ENCODE data around the gene ADGRG3.
A peak's percentile ranks its signal among the peaks of the same experiment; 100 is the strongest.

The ADGRG3 gene

DNA sequence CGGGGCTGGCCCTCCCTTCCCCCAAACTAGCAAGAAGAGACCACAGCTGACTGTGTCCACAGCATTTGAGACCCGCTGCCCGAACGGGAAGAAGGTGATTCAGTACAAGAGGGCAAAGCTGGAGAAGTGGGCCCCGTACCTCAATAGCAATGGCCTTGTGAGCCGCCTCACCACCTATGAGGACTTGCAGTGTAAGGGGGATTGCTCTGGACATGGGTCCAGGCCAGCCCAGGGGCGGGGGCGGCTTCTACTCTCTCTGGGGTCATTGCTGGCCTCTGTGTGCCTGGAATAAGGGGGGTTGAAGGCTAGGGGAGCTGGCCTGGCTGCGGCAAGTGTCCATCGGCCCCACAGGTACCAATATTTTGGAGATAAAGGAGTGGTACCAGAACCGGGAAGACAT lies 54.5 kb downstream of the ADGRG3 start:
- H3K4me3 ChIP-seq (replicated peaks in 1 of 2; ENCODE audit: low read depth in 2 of 2, low read length in 2 of 2), result no peak overlapping the region
- DNase-seq (ENCODE audit: low read depth in 2 of 2), result no peak
- TF ChIP-seq, protein P1, sequence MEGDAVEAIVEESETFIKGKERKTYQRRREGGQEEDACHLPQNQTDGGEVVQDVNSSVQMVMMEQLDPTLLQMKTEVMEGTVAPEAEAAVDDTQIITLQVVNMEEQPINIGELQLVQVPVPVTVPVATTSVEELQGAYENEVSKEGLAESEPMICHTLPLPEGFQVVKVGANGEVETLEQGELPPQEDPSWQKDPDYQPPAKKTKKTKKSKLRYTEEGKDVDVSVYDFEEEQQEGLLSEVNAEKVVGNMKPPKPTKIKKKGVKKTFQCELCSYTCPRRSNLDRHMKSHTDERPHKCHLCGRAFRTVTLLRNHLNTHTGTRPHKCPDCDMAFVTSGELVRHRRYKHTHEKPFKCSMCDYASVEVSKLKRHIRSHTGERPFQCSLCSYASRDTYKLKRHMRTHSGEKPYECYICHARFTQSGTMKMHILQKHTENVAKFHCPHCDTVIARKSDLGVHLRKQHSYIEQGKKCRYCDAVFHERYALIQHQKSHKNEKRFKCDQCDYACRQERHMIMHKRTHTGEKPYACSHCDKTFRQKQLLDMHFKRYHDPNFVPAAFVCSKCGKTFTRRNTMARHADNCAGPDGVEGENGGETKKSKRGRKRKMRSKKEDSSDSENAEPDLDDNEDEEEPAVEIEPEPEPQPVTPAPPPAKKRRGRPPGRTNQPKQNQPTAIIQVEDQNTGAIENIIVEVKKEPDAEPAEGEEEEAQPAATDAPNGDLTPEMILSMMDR (IDR thresholded peaks at IDR 0.05; ENCODE audit: low read depth, low read length), result no peak

GRCh38 chr16:57723170-57723569 lies 55.1 kb downstream of the ADGRG3 start:
- no peak overlapping the region for H3K4me3 ChIP-seq (replicated peaks in 1 of 2; ENCODE audit: low read depth in 2 of 2, low read length in 2 of 2)
- TF ChIP-seq, protein P1 (IDR thresholded peaks at IDR 0.05; ENCODE audit: low read depth, low read length), result peak; percentile 43

DNA sequence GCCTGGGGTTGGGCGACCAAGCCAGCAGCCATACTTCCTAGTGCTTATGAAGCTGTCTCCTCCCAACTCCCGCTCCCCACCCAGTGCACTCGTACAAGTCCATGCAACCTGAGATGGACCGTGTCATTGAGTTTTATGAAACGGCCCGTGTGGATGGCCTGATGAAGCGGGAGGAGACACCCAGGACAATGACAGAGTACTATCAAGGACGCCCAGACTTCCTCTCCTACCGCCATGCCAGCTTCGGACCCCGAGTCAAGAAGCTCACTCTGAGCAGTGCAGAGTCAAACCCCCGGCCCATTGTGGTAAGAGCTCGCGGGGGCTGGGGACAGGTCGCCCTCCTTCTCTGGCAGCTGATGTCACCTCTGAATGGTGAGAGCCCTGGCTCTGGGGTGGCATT lies 56.4 kb downstream of the ADGRG3 start:
- DNase-seq (ENCODE audit: low read depth in 2 of 2), result no peak
- no peak overlapping the region for H3K4me3 ChIP-seq (replicated peaks in 1 of 2; ENCODE audit: low read depth in 2 of 2, low read length in 2 of 2)
- TF ChIP-seq, protein P1 (IDR thresholded peaks at IDR 0.05; ENCODE audit: low read depth, low read length), result no peak

More at GRCh38 chr16:57723170-57723569, 55.1 kb downstream of the ADGRG3 start:
- DNase-seq (ENCODE audit: low read depth in 2 of 2), result peak; percentile 13 to 49

GRCh38 chr16:57725151-57725550 lies 57.0 kb downstream of the ADGRG3 start:
- no peak for DNase-seq (ENCODE audit: low read depth in 2 of 2)
- TF ChIP-seq, protein P1 (IDR thresholded peaks at IDR 0.05; ENCODE audit: low read depth, low read length), result no peak
- H3K4me3 ChIP-seq (replicated peaks in 1 of 2; ENCODE audit: low read depth in 2 of 2, low read length in 2 of 2), result no peak overlapping the region

GRCh38 chr16:57725554-57725953 lies 57.4 kb downstream of the ADGRG3 start:
- TF ChIP-seq, protein P1 (IDR thresholded peaks at IDR 0.05; ENCODE audit: low read depth, low read length), result no peak
- no peak overlapping the region for H3K4me3 ChIP-seq (replicated peaks in 1 of 2; ENCODE audit: low read depth in 2 of 2, low read length in 2 of 2)
- peak in 1 of 2 donors; percentile 17 for DNase-seq (ENCODE audit: low read depth in 2 of 2)

DNA sequence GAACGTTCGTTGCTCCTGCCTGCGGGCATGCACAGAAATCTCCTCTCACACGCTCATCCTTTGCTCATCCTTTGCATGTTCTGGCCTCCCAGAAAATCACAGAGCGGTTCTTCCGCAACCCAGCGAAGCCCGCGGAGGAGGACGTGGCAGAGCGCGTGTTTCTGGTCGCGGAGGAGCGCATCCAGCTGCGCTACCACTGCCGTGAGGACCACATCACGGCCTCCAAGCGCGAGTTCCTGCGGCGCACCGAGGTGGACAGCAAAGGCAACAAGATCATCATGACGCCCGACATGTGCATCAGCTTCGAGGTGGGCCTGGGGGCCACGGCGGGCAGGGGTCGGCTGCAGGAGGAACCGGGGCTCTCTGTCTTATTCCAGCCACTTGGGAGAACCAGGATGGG lies 57.9 kb downstream of the ADGRG3 start:
- TF ChIP-seq, protein P1 (IDR thresholded peaks at IDR 0.05; ENCODE audit: low read depth, low read length), result no peak
- H3K4me3 ChIP-seq (replicated peaks in 1 of 2; ENCODE audit: low read depth in 2 of 2, low read length in 2 of 2), result no peak overlapping the region
- no peak for DNase-seq (ENCODE audit: low read depth in 2 of 2)

DNA sequence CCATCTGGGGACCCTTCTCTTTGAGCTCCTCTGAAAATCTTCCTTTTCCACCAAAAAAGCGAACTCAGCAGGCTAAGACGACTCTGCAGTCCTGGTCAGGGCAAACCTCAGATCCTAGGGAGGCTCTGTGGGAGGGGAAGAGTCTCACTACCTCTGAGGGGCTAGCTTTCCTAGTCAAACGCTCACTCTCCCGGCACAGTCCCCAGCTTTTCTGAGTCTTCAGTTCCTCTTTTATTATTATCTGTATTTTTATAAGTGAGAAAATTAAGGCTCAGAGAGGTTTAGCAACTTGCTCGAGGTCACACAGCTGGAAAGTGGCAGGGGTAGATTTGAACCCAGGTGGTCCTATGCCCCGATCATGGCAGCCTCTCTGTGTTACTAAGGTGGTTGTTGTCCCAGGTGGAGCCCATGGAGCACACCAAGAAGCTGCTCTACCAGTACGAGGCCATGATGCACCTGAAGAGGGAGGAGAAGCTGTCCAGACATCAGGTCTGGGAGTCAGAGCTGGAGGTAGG lies 58.4 kb downstream of the ADGRG3 start:
- no peak overlapping the region for H3K4me3 ChIP-seq (replicated peaks in 1 of 2; ENCODE audit: low read depth in 2 of 2, low read length in 2 of 2)
- TF ChIP-seq, protein P1 (IDR thresholded peaks at IDR 0.05; ENCODE audit: low read depth, low read length), result no peak
- DNase-seq (ENCODE audit: low read depth in 2 of 2), result no peak
